BJ (cell line): ENCODE measurements around the gene CALD1. TPM values are rescaled to one million over a fixed set of nuclear protein-coding genes. Genes with fewer than 3 reads are reported as not detected.

Experiments used
- CTCF ChIA-PET: fragments of 350-600 bp; formaldehyde crosslinking; extraction: SDS; loops from one replicate; lab custom pipeline; 2021; ENCODE audit warnings: antibody characterized with exemption, inconsistent platforms; lab: Yijun Ruan, JAX
- POLR2A ChIA-PET: fragments of 300-600 bp; sonication (Branson Sonifier 250); formaldehyde crosslinking; extraction: SDS; loops from one replicate; lab custom pipeline; 2021; ENCODE audit warnings: antibody characterized with exemption; lab: Charles Lee
- DNase-seq: peaks from one replicate; pipeline ENCODE4 v3.0.0-alpha.2; 2011; ENCODE audit warnings: low read depth
- H3K27me3 ChIP-seq: 2 replicates; pipeline ENCODE4 v1.6.0; 2011; ENCODE audit warnings: low read length; ENCODE audit not compliant: control insufficient read depth, insufficient read depth
- H3K36me3 ChIP-seq: 2 replicates; pipeline ENCODE4 v1.5.1; 2011; ENCODE audit warnings: low read length; ENCODE audit not compliant: control insufficient read depth, insufficient read depth
- H3K4me3 ChIP-seq: 2 replicates; pipeline ENCODE4 v1.5.1; 2011; ENCODE audit warnings: low read depth, mild to moderate bottlenecking, control low read depth, low read length
- polyA plus RNA-seq: library from polyadenylated mRNA; depleted of rRNA; stranded (reverse); fragments of >200 nt; gene quantifications from 2 replicates; pipeline ENCODE4 v1.2.3, GENCODE V29; 2011; rRNA removed
- small RNA-seq: library from RNA; depleted of rRNA; stranded (forward); fragments of <200 nt; gene quantifications from one replicate; pipeline ENCODE3, GENCODE V24; 2012; ENCODE audit warnings: low replicate concordance, low read depth; ENCODE audit not compliant: insufficient read length
- TF ChIP-seq, protein P1 (sequence below): IDR thresholded peaks from 2 replicates; pipeline ENCODE4 v1.5.1; 2011; ENCODE audit warnings: low read depth, mild to moderate bottlenecking, control low read depth, inconsistent platforms, low read length, moderate library complexity; ENCODE audit not compliant: insufficient read depth

CALD1 gene
- polyA plus RNA-seq, 1 experiment, result 1,629 TPM

DNA sequence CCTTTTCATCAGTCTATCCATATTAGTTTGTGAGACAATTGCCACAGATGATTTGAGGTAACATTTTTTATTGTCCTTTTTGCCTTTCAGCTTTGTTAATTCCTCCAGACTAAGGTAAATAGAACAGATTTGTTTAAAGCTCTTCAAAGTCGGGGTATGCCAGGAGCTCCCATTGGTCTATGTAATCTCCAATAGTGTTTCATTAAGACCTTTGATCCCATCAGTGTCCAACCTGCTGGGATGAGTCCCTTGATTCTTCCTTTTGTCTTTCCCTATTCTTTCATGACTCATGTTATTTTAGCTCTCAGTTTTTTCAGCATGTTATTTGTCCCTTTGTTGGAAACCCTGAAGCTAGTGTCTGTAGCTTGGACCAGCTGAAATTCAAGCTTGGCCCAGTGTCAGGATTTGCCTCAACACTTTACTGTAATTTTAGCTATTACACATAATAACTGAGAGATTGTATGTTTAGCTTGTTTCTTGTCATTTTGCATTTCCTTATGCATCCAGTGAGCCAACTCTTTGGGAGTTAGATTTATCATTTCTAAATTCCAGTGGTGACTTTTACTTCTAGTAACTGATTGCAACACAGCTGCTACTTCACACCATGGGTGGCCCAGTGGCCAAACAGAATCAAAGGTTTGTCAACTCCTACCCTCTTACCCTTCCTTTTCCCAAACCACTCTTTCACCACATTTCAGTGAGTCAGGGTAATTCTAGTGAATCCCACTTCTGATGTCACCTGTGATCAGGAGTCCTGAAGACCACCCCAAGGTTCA, 222.1 kb downstream of the CALD1 start:
- ChIA-PET POLR2A (no interaction called here), CTCF (interaction anchor here (2.2 kb wide), 1 partner anchor 14 kb away, joined by 9 read pairs; no protein-coding TSS in a partner anchor)
- Histone ChIP-seq H3K27me3 (no peaks in the 10 kb centered on the region), H3K36me3 (no peaks in the 10 kb centered on the region), H3K4me3 (no peak overlapping the region)
- no peak for DNase-seq
- TF ChIP-seq, protein P1, sequence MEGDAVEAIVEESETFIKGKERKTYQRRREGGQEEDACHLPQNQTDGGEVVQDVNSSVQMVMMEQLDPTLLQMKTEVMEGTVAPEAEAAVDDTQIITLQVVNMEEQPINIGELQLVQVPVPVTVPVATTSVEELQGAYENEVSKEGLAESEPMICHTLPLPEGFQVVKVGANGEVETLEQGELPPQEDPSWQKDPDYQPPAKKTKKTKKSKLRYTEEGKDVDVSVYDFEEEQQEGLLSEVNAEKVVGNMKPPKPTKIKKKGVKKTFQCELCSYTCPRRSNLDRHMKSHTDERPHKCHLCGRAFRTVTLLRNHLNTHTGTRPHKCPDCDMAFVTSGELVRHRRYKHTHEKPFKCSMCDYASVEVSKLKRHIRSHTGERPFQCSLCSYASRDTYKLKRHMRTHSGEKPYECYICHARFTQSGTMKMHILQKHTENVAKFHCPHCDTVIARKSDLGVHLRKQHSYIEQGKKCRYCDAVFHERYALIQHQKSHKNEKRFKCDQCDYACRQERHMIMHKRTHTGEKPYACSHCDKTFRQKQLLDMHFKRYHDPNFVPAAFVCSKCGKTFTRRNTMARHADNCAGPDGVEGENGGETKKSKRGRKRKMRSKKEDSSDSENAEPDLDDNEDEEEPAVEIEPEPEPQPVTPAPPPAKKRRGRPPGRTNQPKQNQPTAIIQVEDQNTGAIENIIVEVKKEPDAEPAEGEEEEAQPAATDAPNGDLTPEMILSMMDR, result no peak

DNA sequence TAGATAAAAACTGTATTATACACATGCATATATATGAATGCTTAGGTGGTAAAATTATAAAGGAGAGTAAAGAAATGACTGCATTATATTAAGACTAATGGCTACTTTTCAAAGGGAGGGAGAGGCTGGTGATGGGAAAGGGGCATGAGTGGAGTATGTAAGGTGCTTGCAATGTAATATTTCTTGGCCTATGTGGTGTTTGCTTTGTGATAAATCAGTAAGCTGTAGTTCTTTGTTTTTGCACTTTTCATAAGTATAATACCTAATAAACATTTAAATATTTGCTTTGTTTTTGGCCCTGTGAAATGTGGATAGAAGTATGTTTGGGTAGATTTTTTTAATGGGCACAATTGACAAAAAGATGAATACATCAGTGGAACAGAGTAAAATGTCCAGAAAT, 232.8 kb downstream of the CALD1 start:
- TF ChIP-seq, protein P1, result no peak
- DNase-seq, result no peak
- ChIA-PET POLR2A (no interaction called here), CTCF (no interaction called here)
- Histone ChIP-seq H3K4me3 (no peak overlapping the region), H3K27me3 (no peaks in the 10 kb centered on the region), H3K36me3 (no peaks in the 10 kb centered on the region)

Small RNA genes lying within 50 kb of the gene (small RNA-seq; reads per million reads assigned to genes)
- not detected for gene TUBB3P2

Other genes with a start within 250 kb of the CALD1 start
- gene AKR1B15, start 230.5 kb upstream of the CALD1 start, polyA plus RNA-seq, result not detected in 2 replicates
- 14.1 and 25.0 TPM in 2 replicates for gene BPGM, start 132.8 kb upstream of the CALD1 start, polyA plus RNA-seq
- 0.32 and 0.80 TPM in 2 replicates for gene AGBL3, start 206.9 kb downstream of the CALD1 start, polyA plus RNA-seq